ENCODE measurements around the gene CHKA.
A peak's percentile ranks its signal among the peaks of the same experiment; 100 is the strongest.

The CHKA gene

GRCh38 chr11:68142028-68142412 is 20.8 kb upstream of the CHKA start:
- TF ChIP-seq, protein P1, sequence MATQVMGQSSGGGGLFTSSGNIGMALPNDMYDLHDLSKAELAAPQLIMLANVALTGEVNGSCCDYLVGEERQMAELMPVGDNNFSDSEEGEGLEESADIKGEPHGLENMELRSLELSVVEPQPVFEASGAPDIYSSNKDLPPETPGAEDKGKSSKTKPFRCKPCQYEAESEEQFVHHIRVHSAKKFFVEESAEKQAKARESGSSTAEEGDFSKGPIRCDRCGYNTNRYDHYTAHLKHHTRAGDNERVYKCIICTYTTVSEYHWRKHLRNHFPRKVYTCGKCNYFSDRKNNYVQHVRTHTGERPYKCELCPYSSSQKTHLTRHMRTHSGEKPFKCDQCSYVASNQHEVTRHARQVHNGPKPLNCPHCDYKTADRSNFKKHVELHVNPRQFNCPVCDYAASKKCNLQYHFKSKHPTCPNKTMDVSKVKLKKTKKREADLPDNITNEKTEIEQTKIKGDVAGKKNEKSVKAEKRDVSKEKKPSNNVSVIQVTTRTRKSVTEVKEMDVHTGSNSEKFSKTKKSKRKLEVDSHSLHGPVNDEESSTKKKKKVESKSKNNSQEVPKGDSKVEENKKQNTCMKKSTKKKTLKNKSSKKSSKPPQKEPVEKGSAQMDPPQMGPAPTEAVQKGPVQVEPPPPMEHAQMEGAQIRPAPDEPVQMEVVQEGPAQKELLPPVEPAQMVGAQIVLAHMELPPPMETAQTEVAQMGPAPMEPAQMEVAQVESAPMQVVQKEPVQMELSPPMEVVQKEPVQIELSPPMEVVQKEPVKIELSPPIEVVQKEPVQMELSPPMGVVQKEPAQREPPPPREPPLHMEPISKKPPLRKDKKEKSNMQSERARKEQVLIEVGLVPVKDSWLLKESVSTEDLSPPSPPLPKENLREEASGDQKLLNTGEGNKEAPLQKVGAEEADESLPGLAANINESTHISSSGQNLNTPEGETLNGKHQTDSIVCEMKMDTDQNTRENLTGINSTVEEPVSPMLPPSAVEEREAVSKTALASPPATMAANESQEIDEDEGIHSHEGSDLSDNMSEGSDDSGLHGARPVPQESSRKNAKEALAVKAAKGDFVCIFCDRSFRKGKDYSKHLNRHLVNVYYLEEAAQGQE (IDR thresholded peaks at IDR 0.05; ENCODE audit: low read depth) = no peak
- TF ChIP-seq TCF12 (IDR thresholded peaks at IDR 0.05; ENCODE audit: low read depth) = peak; percentile 27; the same call in 1 of the 2 replicates
- TF ChIP-seq, protein P2, sequence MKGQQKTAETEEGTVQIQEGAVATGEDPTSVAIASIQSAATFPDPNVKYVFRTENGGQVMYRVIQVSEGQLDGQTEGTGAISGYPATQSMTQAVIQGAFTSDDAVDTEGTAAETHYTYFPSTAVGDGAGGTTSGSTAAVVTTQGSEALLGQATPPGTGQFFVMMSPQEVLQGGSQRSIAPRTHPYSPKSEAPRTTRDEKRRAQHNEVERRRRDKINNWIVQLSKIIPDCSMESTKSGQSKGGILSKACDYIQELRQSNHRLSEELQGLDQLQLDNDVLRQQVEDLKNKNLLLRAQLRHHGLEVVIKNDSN (IDR thresholded peaks at IDR 0.05) = no peak
- TF ChIP-seq NFIC (IDR thresholded peaks at IDR 0.05) = peak; percentile 67; the same call in 1 of the 2 replicates

DNA sequence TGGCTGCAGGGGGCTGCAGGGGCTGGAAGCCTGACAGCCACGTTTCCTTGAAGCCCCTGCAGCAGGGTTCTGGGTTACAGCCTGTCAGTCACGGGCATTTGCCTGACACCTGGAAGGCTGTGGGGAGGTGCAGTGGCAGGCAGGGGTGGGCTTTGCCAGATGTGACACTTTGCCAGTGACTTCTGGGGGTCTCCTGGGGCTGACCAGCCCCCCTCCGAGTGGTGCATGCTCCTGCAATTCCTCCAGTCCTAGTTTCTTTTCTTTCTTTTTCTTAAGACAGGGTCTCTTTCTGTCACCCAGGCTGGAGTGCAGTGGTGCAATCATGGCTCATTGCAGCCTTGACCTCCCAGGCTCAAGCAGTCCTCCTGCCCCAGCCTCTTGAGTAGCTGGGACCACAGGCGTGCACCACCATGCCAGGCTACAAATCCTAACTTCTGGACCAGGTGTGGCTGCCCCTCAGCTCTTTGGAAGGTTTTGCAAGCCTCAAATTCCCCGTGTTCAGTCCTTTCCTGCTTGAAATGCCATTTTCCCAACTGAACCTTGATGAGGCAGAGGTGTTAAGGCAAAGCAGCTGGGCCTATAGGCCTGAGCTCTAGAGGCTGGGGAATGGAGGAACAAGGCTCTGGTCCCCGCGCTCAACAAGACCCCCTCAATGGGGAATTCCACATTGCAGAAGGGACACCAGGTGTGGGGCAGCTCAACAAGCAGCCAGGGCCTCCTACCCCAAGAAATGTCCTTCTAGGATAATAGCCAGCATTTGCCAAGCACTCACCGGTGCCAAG is 20.2 kb upstream of the CHKA start:
- TF ChIP-seq ZBTB7A (IDR thresholded peaks at IDR 0.05; ENCODE audit: low read depth) (no peak), CREB1 (IDR thresholded peaks at IDR 0.05; ENCODE audit: low read depth) (no peak), YY1 (IDR thresholded peaks at IDR 0.05; ENCODE audit: low read depth) (no peak), TAF1 (IDR thresholded peaks at IDR 0.05; ENCODE audit: low read depth) (no peak), TEAD4 (IDR thresholded peaks at IDR 0.05) (no peak), FOXM1 (IDR thresholded peaks at IDR 0.05; ENCODE audit: borderline replicate concordance, low read depth) (no peak), MAX (IDR thresholded peaks at IDR 0.05) (no peak), CEBPB (IDR thresholded peaks at IDR 0.05) (no peak), NFIC (IDR thresholded peaks at IDR 0.05) (no peak), TCF12 (IDR thresholded peaks at IDR 0.05; ENCODE audit: low read depth) (no peak), EP300 (IDR thresholded peaks at IDR 0.05; ENCODE audit: borderline replicate concordance) (no peak), RAD21 (IDR thresholded peaks at IDR 0.05; ENCODE audit: low read depth) (no peak), EGR1 (IDR thresholded peaks at IDR 0.05) (no peak)
- TF ChIP-seq, protein P2 (IDR thresholded peaks at IDR 0.05) = no peak
- TF ChIP-seq, protein P1 (IDR thresholded peaks at IDR 0.05; ENCODE audit: low read depth) = no peak

DNA sequence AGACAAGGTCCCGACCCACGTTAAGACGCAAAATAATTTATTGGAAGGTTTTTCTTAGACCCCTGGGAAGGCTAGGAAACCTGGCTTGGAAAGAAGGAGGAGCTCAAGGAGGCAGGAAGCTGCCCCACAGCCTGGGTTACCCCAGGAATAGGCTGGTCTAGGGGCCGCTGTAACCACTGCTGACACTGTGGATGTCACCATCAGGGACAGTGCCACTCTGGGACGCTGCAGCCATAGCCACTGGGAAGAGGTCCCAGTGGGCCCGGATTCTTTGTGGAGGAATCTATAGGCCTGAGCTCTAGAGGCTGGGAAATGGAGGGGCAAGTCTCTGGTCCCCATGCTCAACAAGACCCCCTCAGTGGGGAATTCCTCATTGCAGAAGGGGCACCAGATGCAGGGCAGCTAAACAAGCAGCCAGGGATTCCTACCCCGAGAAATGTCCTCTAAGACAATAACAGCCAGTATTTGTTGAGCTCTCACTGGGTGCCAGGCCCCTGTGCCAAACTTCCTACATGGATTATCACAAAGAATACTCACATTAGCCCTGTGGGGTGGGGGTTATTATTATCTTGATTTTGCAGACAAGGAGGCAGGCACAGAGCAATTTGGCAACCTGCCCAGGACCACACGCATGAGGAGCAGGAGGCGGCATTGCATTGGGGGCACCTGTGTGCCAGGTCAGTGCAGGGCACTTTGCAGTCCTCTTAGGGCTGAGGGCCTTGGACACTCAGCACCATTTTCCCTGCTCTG is 19.5 kb upstream of the CHKA start:
- TF ChIP-seq, protein P1 (IDR thresholded peaks at IDR 0.05; ENCODE audit: low read depth) = no peak
- TF ChIP-seq TCF12 (IDR thresholded peaks at IDR 0.05; ENCODE audit: low read depth) (0 out of 2 replicates have a peak, but pooled peaks have one; percentile 18), NFIC (IDR thresholded peaks at IDR 0.05) (peak; percentile 79; the same call in 1 of the 2 replicates), EP300 (IDR thresholded peaks at IDR 0.05; ENCODE audit: borderline replicate concordance) (peak; percentile 13; the same call in 1 of the 2 replicates), TEAD4 (IDR thresholded peaks at IDR 0.05) (no peak)

DNA sequence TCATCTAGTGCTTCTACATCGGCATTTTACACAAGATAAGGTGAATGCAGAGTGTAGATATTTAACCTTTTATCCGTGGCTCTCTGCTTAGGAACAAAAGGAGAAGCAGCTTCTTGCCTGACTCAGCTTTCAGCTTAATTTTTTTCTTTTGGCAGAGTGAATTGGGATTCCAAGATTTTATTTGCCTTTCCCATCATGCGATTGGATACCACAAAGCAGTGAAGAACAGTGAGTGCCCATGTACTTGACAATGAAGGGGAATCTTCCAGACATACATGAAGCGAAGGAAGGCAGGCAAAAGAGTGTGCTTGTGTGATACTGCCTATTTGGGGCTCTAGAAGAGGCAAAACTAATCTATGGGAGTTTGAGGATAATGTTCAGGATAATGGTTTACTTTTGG is 17.0 kb upstream of the CHKA start:
- TF ChIP-seq TAF1 (IDR thresholded peaks at IDR 0.05; ENCODE audit: low read depth) (no peak), ZBTB7A (IDR thresholded peaks at IDR 0.05; ENCODE audit: low read depth) (no peak), NFIC (IDR thresholded peaks at IDR 0.05) (no peak), CREB1 (IDR thresholded peaks at IDR 0.05; ENCODE audit: low read depth) (no peak), TEAD4 (IDR thresholded peaks at IDR 0.05) (no peak), EGR1 (IDR thresholded peaks at IDR 0.05) (no peak), YY1 (IDR thresholded peaks at IDR 0.05; ENCODE audit: low read depth) (no peak), CEBPB (IDR thresholded peaks at IDR 0.05) (no peak), TCF12 (IDR thresholded peaks at IDR 0.05; ENCODE audit: low read depth) (no peak), MAX (IDR thresholded peaks at IDR 0.05) (no peak), EP300 (IDR thresholded peaks at IDR 0.05; ENCODE audit: borderline replicate concordance) (no peak), RAD21 (IDR thresholded peaks at IDR 0.05; ENCODE audit: low read depth) (no peak), FOXM1 (IDR thresholded peaks at IDR 0.05; ENCODE audit: borderline replicate concordance, low read depth) (no peak)
- TF ChIP-seq, protein P2 (IDR thresholded peaks at IDR 0.05) = no peak
- TF ChIP-seq, protein P1 (IDR thresholded peaks at IDR 0.05; ENCODE audit: low read depth) = no peak
